NOMO-1 (cell line): ENCODE data around the gene DNAJC5.
"Not testable (repeated sequence)": the region's sequence is repeated elsewhere in the genome, so short reads cannot be mapped to it uniquely, and the experiment has no call there.

ENCODE experiments used
- DNase-seq, 2 experiments: peaks; one replicate each; lab custom pipeline; 2025; ENCODE audit not compliant: unreplicated experiment in 2 of 2; lab: John Stamatoyannopoulos, UW

The DNAJC5 gene, protein sequence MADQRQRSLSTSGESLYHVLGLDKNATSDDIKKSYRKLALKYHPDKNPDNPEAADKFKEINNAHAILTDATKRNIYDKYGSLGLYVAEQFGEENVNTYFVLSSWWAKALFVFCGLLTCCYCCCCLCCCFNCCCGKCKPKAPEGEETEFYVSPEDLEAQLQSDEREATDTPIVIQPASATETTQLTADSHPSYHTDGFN

DNA sequence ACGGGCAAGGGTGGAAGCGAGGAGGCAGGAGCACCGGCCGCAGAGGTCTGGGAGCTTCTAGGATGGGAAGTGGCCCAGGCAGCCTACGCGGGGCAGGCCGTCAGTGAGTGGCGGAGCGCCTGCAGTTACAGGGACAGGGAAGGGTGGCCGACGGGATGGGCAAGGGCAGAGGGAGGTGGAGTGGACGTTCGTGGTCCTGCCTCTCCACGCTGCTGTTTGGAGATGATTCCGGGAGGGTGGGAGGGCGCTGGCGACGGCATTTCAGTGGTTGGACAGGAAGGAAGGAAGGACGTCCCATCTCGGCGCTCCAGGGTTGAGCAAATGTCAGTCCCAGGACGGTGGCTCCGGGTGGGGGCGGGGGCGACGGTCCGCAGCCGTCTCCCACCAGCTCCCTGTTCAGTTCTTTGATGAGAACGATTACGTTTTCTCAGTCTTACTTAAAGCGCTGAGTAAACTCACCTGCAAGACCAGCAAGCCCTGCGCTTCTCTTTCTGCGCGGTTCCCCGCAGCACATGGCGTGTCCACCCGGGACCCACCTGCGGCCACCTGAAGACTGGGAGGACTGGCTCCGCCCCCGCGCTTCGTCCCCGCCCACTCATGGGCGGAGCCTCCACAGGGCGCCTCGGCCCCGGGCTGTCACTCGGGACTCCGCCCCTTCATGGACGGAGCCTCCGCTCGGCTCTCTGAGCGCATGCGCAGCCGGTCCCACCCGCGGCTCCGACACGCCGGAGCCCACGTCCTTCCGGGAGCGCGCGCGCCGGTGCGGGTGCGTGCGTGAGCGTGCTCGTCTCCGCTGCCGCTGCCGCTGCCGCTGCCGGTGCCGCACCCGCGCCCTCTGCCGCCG lies at the start of gene DNAJC5:
TSS of gene DNAJC5 (plus strand) at position 769 of the 844 bp plus-strand sequence. CDS start 33,220 bp downstream, outside the sequence.
- peak; percentile 87 for DNase-seq

DNA sequence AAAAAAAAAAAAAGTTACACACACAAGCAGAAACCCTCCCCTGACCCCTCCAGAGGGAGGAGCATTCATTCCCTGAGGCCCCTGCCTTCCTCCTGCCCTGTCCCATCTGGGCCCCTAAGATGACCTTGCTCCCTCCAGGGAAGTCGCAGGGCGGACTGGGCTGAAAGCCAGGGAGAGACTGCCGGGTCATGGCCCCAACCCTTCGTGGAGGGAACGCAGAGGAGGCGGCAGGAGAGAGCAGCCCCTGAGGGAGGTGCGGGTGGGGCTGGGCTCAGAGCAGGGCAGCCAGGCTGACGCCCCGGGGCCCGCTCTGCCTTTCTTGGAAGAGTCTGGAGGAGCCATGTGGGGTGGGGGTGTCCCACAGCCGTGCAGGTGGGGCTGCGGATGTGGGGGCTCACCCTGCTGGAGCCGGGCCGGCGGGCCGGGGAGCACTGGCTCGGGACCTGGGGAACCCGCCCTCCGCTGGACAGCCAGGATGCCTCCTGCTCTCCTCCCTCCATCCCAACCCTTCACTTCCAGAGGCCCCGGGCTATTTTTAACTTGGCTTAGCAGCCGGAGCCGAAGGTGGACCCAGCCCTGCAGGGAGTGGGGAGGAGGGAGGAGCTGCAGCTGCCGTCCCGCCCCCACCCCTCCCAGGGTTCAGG lies 48.7 kb upstream of the DNAJC5 start:
- DNase-seq: no peak

DNA sequence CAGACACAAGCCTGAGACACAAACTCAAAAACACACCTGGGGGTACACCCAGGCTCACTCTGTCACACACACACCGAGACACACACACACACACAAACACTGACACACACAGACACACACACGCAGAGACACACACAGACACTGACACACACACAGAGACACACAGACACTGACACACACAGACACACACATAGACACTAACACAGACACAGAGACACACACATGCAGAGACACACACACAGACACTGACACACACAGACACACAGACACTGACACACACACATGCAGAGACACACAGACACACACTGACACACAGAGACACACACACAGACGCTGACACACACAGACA lies 48.1 kb upstream of the DNAJC5 start:
- no peak for DNase-seq

DNA sequence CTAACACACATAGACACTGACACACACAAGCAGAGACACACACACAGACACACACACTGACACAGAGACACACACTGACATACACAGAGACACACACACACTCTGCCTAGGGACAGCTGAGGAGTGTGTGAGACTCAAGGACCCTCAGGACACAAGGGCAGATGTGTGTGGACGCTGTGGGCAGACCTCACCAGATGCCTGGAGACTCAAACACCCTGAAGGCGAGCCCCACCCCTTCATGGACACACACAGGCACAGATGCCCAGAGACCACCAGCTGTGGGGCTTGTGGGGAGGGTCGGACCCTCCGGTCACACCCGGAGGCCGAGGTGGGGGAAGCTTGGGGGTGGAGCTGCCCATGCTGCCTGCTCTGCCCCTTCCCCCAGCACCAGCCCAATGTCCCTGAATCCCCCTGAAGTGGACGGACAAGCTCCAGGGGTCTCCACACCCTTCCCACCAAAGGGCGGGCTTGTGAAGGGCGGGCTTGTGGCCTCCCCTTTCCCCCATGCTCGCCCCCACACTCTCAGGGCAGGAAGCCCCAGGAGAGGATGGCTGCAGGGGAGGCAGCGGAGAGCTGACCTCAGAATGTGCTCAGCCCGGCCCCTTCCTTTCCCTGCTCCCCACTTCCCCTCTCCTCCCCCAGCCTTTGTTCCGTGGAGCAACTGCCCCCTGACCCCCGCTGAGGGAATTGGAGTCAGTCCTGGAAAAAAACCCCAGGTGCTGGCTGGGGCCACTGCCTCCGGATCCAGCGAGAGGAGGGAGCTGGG lies 47.5 kb upstream of the DNAJC5 start:
- DNase-seq: no peak

DNA sequence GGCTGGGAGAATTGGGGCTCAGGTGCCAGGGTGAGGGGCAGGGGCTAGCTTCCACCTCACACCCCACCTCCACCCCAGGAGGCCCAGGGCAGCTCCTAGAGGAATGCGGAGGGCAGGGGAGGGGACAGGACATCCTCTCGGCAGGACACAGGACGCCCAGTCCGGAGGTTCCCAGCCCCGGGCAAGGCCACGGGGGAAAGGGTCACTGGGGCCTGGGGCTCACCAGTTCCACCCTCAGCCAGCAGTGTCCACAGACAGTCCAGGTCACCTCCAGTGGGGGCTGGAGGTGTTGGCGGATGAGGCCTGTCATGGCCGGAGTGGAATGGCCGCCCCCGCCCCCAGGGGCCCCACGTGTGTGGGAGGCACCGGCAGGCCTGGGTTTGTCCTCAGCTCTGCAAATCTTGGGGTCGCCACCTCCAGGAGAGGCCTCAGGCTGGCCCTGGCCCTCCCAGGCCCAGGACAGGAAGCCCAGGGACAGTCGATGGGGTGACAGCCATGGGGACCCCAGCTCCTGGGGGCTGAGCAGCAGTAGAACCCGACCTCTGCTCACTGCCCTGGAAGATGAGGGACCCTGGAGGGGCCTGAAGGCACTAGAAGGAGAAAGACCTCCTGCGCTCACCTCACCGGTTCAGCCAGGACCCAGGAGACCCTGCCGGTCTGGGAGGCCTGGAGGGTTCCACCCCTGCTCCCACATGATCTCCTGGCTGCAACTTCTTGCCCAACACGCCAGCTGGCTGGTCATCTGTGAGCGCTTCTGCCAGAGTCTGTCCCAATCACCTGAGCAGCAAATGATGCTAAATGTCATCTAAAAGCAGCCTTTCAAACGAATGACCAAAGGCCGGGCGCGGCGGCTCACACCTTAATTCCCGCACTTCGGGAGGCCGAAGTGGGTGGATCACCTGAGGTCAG lies 46.7 kb upstream of the DNAJC5 start:
- DNase-seq: no peak

DNA sequence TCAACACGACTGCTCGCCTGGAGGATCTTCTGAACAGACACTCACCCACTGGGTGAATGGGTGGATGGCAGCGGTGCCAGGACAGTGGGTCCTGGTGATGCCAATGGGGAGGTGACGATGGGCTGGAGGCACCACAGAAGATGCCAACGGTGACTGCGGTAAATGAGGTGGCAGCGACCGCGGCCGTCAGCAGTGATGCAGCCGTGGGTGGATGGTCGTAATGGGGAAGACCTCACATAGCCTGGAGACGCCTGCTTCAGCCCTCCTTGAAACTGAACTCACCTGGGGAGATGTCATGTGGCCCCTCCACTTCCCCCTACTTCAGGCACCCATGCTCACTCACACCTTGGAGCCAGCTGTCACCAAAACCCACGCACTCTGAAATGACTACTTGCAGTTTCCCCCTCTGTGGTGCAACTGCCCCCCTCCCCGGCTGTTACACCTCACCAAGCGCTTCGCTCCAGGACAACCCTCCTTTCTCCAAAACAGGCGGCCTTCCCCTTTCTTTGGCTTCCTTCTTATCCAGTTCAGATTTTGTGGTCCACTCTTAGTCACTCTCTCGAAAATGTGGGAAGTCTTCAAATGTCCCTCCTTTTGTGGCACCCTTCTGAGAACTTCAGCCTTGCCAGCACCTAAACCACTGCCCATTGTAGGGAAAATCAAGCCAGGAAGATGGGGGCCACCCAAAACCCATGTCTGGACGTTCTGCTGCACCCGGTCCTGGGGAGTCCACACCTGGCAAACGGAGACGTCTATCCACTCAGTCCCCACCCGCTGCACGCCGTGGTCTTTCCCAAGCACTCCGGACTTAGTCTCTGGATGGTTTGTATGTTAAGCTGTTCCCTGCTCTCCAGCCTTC lies 44.0 kb upstream of the DNAJC5 start:
- DNase-seq: no peak

DNA sequence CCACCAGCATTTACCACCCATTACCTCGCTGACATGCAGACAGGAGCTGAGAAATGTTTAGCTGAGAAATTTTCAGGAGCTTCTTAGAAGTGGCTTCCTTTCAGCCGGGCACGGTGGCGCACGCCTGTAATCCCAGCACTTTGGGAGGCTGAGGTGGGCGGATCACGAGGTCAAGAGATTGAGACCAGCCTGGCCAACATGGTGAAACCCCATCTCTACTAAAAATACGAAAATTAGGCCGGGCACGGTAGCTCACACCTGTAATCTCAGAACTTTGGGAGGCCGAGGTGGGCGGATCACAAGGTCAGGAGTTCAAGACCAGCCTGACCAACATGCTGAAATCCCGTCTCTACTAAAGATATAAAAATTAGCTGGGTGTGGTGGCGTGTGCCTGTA lies 43.4 kb upstream of the DNAJC5 start:
- DNase-seq: not testable (repeated sequence)

DNA sequence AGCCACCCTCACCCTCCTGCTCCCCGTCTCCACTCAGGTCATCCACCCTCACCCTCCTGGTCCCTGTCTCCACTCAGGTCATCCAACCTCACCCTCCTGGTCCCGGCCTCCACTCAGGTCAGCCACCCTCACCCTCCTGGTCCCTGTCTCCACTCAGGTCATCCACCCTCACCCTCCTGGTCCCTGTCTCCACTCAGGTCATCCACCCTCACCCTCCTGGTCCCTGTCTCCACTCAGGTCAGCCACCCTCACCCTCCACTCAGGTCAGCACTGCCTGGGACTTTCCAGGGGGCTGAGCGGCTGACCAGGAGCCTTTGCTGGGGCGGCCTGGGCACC lies 41.2 kb upstream of the DNAJC5 start:
- not testable (repeated sequence) for DNase-seq

DNA sequence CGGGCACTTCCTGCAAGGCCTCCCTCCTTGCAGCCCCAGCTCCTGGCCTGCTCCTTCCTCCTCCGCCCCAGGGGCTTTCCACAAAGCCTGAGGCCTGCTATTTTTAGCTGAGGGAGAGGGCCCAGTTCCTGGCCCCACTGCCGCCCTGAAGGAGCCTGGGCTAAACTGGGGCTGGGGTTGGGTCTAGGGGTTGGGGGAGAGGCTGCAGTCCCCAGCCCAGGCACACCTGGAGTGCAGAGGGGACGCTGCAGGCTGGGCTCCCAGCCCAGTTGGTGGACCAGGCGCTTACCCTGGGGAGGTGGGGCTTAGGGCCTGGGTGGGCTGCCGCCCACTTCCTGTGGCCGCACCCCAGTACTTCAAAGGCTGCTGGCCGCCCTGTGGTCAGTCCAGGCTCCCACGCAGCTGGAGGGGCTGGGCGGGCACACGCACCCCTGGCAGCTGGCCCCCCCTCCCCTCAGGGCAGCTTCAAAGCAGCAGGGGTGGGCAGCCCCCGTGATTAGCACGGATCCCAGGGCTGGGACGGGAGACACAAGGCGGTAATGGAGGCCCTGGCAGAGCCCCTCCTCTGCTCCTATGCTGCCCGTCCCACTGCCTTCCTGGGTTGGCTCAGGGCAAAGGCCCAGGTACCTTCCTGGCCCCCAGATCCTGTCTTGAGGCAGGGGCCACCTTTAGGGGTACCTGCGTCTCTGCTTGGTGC lies 40.7 kb upstream of the DNAJC5 start:
- no peak for DNase-seq

DNA sequence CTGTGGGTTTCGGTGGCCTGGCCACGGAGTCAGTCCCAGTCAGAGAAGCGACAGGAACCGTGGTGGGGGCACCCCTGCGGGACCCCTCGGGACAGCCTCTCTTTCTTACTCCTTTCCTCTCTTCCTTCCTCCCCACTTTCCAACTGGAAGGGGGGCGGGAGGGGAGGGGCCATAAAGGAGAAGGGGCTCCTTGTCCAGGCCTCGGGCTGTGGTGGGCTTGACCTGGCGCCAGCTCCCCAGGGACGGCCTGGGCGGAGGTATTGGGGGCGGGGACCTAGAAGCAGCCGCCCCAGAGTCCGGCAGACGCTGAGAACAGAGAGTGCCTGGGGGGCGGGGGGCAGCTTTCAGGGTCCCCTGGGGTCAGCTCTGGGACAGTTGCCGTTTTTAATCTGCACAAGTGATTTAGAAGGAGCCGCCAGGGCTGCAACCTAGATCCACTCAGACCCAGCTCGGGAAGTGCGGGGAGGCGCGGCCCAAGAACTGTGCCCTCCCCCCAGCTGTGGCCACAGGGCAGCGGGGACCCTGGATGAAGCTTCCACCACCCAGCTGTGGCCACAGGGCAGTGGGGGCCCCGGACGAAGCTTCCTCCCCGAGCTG lies 40.1 kb upstream of the DNAJC5 start:
- no peak for DNase-seq

DNA sequence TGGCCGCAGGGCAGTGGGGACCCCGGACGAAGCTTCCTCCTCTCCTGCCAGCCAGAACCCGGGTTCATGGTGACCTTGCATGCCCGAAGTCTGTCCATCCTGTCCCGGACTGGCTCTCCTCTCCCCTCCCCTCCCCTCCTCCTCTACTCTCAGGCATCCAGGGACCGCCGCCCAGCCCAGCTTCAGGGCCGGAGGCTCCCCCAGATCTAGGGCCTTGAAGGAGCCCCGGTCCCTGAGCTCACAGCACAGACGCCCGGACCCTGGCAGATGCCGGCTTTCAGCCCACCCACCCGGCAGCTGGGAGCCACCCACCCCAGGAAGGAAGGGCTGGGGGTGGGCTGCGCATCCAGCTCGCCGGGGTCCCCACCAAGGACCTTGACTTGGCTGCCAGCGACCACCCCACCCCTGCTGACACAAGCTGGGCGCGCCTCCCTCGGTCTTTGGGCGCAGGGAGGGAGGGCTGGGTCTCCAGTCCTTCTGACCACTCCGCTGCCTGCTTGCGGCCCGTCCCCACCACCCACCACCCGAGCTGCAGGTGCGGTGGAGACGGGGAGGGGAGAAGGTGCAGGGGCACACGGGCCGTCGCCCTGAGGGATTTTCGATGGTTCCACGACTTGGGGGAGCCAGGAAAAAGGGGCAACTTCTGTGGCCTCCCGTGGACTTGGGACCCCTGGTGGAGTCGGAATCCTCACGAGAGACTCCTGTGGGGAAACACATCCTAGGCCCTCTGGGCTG lies 39.4 kb upstream of the DNAJC5 start:
- no peak for DNase-seq

DNA sequence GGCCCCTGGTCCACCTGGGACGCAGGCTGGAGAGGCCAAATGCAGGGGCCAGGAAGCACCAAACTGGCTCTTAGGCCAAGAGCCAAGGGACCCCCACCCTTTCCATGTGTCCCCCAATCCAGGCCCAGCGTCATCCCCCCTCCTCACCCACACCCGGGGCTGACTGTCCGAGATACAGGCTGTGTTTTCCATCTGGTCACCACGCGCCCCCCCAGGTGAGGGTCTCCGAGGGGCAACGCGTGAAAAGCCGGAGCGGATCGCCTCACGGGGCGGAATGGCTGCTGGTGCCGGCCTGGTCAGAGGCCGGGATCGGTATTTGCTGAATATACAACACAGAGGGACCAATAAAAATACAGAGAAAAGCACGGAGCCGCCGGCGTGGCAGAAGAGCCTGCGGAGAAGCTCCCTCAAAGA lies 38.8 kb upstream of the DNAJC5 start:
- no peak for DNase-seq

DNA sequence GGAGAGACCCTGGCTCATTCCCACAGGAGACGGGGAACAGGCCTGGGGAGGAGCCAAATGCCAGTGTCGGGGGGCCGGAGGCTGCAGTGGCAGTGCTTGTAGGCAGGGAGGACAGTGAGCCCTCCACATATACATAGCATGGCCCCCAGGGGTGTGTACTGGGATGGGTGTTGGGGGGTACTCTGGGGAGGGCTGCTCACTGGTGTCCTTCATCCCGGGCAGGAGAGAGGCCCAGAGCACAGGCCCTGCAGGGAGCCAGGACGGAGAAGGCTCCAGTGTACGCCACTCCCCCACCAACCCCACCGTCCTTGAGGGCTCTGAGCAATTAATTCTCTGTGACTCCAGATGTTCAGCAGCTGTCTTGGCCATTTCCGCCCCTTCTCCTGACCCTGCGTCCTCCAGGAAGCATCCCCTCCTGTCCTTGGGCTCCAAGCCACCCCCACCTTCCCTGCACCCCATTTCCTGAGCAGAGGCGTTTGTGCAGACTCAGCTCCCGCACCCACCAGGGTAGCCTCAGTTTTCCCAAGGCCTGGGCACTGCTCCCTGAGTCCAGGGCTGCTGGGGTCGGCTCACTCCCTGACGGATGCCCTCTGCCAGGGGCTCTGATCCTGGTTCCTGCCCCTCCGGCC lies 37.0 kb upstream of the DNAJC5 start:
- no peak for DNase-seq

DNA sequence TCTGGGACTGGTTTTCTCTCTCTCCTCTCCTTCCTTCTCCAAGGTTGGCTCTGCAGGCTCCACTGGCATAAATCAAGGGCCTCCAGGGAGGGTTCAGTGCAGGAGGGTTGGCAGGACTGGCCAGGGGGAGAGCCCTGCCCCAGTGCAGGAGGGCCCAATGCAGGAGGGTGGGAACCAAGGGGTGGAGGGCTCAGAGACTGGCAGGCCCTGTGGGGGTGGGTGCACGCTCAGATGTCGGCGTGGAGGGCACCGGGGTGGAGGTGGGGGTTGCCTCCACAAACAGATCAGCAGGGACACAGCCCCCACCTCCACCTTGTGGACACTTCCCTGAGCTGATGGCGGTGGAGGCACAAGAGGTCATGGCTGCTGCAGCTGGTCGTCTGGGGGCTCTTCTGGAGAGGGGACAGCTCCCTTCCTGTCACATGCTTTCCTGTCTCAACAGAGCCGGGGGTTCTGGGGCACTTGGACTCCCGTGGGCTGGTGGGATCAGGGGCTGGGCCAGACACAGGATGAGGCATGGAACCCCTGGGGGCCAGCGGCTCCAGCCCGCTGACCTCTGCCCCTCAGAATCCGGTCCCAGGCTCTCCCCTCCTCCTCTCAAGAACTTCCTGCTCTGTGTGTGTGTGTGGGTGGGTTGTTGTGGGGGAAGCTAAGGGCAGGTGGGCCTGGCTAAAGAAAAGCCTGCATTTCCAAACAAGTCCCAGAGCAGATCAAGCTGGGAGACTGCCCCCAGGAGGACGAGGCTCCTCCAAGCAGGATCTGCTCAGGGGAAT lies 36.3 kb upstream of the DNAJC5 start:
- DNase-seq: no peak

DNA sequence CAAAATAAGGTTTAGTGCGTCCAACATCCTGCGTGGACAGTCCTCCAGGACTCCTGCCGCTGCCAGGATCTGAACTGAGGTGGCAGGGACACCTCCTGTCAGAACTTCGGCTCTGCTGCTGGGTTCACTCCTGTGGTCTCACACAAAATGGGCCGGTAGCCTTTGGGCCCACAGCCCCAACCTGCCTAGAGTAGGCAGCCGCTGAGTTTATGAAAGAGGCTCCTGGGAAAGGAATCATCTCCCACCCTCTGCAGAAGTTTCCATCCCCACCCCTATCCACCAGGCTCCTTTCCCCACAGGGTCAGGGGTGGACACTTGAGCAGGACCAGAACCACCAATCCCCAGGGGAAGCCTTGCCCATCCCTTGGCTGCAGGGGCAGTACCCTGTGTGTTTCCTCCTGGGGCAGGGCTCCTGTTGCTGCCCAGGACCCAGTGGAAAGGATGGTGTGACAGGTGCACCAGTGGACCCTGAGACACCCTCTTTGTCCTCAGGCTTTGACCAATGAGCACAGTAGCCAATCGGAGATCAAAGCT lies 35.7 kb upstream of the DNAJC5 start:
- DNase-seq: no peak

DNA sequence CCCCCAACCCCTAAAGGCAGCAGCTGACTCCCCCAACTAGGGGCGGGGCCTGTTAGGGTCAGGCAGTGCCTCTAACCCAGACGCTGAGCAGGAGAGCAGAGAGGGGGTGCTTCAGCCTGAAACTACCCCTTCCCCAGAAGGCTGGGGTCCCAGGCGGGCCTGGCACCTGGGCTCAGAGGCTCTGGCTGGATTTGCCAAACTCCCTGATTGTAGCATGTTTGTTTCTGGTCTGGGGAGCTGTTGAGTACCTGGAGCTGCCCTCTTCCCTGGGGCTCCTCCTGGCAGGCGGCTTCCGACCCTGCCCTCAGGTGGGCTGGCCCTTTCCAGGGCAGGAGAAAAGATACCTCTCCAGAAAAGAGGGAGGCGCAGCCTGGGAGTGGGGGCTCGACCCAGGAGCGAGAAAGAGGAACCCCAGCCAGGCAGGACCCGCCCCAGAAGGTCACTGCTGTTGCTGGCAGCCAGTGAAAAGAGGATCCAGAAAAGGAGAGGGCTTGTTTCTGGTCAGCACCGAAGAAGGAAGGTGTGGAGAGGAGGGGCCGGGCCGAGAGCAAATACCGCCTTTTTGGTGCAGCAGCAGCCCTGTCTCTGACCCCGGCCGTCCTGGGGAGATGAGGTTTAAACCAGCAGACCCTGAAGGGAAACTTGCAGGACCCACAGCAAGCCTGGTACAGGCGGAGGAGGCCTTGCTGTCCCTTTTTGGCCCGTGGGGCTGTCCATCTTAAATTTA lies 34.4 kb upstream of the DNAJC5 start:
- peak; percentile 60 to 74 for DNase-seq
